GM19328 (cell line): ENCODE results near the gene WIPF3.

ENCODE experiments used
- ATAC-seq: cut with Tn5 transposase; IDR thresholded peaks from one replicate; pipeline ENCODE4 v1.9.1; 2021; ENCODE audit warnings: mild to moderate bottlenecking, moderate library complexity; ENCODE audit not compliant: unreplicated experiment

Gene WIPF3, protein sequence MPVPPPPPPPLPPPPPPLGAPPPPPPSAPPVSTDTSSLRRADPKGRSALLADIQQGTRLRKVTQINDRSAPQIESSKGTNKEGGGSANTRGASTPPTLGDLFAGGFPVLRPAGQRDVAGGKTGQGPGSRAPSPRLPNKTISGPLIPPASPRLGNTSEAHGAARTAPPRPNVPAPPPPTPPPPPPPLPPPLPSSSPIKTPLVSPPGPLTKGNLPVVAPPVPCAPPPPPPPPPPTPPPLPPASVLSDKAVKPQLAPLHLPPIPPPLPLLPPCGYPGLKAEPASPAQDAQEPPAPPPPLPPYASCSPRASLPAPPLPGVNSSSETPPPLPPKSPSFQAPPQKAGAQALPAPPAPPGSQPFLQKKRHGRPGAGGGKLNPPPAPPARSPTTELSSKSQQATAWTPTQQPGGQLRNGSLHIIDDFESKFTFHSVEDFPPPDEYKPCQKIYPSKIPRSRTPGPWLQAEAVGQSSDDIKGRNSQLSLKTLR

DNA sequence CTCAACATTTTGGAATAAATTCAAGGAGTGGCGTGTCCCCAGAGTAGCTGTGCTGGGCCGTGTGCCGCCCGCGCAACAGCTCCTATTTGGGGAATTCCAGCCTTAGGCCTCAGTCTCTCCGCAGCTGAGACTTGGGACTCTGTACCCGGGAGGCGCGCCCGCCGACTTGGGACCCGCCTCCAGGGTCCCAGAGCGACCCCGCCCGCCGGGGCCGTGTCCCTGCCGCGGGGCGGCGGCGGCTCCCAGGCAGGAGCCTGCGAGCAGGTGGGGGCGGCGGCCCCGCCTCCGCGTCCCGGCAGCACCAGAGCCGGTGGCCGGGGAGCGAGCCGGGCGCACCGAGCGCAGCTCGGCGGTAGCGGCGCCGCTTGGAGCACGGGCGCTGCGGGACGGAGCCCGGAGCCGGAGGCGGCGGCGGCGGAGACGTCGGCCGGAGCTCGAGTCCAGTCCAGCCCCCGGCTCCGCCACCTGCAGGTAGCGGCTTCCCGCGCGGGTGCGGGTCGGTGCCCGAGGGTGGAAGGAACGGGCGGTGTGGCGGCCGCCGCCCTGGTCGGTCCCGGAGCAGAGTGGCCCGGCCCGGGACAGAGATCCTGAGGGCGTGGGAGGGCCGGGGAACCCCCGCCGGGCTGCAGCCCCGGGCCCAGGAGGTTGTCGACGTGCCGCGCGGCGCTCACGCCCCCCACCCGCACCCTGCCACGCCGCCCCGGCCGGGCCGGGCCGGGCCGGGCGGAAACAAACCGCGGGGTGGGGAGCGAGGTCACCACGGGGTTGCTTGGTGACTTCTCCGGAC is at the start of gene WIPF3:
Gene WIPF3, plus strand, starts transcription at position 301 of the 787 bp plus-strand sequence. CDS start 28,217 bp downstream, outside the sequence.
- no peak for ATAC-seq

DNA sequence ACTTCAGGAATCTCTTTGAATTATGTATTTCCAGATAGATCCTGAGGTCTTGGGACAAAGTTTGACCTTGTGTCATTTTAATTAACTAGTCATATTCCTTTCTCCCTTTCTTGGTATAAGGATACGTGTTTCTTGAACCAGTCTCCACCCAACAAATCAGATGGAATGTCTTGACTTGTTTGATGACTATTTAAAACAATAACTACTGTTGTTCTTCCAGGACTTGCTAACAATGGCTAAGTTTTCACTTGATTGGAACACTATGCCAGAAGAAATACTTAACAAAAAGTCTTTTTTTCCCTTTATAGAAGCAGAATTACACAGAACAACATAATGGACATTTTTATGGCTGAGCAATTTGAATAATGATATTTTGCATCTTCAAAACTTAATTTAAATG is 43.0 kb upstream of the WIPF3 start:
- ATAC-seq = no peak

DNA sequence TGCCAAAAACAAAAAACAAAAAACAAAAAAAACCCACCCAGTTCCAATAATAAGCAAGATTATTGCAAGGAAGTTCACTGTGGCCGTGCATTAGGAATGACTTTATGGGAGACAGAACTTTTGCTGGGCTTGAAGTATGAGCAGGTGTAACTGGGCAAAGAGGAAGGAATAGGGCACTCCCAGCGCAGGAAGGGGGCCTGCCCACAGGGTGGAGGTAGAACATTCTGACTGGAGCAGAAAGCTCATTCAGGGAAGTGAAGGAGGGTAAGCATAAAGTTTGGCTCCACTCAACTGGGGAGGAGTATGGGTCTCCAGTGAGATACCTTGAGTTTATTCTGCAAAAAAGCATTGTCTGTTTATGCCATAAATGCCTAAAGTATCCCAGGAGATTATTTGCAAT is 42.1 kb upstream of the WIPF3 start:
- no peak for ATAC-seq

DNA sequence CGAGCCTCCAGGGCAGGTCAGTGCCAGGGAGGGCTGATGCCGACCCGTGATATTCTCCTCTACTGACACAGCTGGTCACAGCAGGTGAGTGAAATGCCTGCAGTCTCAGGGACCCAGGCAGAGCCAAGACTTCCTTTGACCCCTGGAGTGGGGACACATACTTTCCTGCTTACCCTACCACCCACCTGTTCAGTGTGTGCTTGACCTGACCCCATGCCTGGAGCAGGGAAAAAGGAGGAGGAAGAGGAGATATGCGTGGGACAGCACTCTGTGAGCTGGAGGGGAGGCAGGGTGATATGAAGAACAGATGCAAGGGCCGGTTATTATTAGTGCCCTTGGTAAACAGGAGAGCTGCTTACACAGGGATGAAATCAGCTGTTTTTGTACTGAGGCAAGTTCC is 40.8 kb upstream of the WIPF3 start:
- no peak for ATAC-seq

DNA sequence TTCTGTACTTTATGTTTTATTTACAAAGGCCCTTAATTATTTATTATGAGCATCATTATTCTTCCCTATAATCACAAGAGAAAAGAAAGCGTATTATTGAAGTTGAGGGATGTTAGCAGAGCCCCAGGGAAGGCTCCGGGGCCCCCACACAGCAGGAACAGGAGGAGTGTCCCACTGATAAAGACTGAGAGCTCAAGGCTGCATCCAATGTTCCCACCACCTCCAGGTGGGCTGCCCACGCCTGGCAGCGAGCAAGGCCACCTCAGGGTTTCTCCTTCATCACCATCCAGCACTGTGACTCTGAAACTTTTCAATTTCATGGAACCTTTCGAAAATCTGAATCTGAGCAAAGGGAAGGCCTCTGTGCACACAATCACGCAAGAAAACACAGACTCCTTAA is 35.9 kb upstream of the WIPF3 start:
- ATAC-seq = no peak

DNA sequence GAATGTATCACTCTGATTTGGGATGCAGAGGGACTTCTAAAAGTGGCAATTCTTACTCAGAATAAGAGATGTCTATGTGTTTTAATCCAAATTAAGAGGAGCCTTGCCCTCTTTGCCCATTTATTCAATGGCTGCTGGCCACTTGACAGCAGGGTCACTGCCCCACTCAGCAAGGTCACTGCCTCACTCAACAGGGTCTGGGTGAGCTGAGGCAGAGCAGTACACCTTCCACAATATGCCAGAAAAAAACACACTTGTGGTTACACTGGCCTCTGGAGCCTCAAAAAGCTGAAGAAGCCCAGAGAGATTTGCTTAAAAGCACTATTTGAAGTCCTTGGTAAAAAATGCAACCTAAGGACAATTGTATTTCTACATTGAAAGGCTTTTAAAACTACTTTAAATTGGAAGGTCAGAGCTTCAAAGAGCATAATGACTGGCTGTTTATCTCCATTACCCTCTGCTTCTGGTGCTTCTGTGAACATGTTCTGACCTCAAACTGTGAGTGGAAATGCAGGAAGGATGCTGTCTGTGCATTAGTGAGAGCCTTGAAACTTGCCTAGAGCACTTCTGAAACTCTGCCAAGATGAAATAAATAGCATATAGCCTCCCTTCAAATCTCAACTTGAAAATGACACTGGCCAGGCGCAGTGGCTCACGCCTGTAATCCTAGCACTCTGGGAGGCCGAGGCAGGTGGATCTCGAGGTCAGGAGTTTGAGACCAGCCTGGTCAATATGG is 35.1 kb upstream of the WIPF3 start:
- no peak for ATAC-seq

DNA sequence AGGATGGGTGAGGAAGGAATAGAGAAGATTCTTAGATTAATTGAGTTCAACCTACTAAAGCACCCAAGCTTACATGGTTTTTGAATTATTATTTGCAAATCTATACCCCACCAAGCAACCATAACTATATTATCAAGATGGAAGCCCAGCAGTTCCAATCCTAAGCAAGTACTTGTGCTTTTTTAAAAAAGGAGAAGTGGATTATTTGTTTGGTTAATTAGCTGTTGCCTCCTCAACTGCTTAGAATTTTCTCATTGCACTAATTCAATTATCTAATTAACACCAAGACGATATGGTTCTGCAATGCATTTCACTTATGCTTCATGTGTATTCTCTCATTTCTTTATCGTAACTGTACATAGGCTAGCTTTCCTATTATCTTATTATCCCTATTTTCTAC is 27.3 kb upstream of the WIPF3 start:
- no peak for ATAC-seq

DNA sequence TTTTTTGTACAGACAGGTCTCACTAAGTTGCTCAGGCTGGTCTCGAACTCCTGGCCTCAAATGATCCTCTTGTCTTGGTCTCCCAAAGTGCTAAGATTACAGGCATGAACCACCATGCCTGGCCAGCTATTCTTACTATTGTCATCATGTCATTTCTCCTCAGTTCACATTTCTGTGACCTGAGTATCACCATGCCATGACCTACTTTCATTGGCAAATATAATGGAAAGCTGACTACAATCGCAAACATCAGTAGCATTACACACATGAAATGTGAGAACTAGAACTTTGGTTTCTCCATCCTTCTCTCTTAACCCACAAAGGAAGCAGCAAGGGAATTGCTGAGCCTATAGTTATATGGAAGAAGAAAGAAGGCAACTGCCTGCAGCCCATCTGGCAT is 26.0 kb upstream of the WIPF3 start:
- no peak for ATAC-seq

DNA sequence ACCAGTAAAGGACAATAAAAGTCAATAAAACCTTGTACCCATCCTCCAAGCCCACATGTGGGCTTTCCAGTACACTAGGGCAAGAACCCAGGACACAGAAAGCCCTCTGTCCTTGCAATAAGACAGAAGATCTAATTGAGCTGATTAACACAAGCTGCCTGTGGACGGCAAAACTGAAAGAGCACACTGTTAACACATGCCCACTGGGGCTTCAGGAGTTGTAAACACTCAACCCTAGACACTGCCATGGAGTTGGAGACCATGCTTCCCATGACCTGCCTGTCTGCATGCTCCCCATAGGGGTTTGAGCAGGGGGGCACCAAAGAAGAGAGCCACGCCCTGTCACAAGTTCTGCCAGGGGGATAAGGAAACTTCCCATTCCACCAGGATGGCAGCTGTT is 22.6 kb upstream of the WIPF3 start:
- no peak for ATAC-seq

DNA sequence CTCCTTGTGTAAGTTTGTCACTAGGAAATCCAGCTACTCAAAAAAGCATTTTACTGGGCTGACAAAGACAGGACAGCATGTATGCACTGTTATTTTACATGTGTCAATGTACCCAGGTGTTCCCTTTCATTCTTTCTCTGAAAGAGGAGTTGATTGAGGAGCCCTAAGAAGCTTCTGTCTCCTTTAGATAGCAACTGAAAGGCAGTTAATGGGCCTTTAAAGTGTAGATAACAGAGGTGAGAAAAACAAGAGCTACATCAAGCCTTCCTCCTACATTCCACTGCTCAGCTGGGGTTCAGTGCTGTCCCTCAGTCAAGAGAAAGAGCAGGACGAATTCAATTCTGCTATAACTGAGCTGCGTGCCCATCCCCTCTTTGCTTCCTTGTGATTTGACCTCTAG is 12.8 kb upstream of the WIPF3 start:
- ATAC-seq = no peak

DNA sequence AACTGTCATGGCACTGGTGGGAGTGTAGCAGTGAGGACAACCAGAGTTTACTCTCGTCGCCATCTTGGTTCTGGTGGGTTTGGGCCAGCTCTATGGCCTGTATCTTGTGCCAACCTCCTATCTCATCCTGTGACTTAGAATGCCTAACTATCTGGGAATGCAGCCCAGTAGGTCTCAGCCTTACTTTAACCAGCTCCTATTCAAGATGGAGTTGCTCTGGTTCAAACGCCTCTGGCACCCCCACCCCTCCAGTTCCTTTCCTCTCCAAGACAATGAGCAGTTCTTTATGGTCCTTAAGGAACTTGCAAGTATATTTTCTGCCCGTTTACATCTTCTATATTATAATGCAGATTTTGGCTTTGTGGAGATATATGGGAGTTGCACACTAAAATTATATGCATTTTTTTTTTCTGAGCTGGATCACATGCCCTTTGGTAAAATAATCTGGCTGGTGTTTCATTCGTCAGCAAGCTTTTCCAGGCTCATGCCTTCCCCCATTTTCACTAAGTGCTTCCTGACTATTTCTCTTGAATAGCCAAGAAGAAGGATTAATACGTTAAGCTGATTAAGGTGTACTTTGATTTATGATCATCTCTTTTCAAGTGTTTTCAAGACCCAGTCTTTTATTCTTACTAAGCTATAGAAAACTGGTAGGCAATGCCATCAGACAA is 11.2 kb upstream of the WIPF3 start:
- ATAC-seq = no peak

DNA sequence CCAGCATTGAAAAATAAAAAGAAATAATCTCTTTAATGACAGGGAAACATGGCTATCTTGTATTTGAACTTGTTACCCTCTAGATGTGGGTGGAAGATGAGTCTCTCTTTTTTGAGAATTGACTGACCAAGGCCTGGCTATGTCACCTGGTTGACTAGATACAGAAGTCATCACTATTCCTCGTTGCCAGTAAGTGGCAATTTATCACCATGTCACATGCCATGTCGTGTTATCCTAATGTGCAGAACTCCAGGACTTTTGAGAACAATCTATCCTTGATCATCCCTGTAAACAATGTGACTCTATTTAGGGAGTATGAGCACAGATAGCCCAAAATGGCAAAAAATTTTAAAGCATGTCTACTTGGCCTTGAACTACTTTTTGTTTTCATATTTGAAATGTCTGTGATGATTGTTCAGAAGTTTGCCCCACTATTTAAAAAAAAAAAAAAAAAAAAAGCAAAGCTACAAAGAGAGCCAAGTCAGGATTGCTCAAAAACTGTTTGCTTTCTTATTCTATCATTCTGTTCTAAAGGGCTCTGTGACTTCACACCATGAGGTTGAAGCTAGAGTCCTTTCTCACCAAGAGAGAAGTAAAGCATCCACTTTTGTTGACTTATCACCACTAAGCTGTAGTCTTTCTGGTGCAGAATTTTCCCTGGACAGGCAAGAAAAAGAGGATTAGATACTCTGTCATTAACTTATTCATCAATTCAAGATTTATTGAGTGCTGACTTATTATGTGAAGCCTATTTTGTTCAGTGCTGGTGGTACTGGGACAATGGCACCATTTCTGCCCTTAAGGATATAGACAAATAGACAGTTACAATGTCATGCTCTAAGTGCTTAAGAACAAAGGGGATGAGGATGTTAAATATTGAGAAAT is 10.4 kb upstream of the WIPF3 start:
- ATAC-seq = no peak

DNA sequence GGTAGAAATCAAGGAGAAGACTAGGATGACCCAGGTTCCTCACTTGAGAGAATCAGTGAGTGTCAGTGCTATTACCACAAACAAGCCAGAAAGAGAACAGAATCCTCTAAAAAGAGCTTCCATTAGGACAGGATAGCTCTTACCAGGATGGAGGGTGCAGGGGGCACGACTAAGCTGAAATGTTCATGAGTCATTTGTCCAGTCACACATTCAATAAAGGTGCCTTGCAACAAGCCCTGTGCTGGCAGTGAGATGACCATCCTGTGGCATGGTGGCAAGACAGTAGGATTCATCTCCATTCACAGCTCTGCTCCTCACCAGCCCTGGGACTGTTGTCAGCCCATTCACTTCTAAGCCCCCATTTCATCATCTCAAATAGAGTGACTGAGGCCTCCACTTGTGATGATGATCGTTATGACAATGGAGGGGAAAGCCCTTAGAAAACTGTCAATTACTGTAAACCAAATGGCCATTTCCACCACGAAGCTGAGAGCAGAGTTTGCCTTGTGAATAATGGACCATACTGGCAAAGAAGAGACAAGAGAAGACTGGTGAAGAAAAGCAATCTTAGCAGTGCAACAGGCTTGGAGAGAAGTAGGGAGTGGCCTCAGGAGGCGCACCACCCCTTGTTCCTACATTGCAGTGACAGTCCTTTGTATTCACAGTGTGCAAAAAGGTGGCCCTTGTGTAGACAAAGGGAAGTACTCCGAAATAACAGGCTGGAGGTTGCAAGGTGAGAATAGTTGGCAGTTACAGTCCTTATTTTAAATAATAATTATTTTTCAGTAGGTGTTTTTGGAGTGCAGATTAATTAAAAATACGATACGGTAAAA is 9.0 kb upstream of the WIPF3 start:
- no peak for ATAC-seq

DNA sequence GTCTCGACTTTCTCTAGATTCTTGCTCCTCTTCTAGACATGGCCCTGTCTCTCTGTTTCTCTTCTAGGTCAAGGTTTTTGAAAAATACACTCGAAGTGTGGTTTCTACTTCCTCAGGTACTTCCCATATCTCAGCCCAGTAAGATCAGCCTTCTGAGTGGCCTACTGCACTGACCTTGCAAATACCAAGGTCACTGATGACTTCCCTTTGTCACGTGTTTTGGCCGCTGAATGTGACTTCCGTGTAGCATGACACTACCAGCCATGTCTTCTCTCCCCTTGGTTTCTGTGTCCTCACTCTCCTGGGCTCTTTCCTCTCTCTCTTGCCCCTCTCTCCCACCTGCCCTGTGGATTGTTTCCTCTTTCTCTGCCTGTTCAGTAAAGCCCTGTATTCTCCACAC is 7.9 kb upstream of the WIPF3 start:
- ATAC-seq = no peak

DNA sequence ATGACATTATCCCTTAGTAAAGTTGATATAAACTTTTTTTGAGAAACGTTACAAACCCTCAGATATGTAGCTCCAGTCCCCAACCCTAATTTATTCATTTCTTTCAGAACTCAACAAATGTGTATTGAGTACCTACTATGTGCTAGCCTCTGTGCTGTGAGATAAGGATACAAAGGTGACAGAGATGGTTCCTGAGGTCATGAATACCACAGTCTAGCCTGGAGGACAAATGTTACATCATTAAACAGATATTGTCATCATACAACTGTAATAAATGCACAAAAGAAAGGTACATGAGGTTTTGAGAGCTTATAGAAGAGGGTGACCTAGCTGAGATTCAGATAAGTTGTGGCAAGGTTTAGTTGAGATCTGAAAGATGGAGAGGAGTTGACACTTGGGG is 4.4 kb upstream of the WIPF3 start:
- ATAC-seq = no peak

DNA sequence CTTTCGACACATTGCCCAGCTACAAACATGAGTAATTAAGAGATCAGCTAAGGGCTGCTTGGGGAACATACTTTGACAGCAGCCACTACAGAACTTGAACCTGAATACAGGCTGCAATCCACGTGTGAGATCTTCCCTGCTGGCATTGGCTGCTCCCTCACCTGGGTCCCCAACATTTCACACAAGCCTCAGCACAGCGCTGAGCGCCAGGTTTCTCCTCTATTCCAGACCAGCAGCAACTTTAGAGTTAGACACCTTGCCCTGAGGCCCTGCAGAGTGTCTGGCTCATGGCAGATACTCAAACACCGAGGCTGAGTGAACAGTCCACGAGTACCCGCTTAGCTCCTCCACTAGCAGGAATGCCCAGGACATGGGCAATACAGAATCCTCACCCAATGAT is 1.3 kb upstream of the WIPF3 start:
- no peak for ATAC-seq

DNA sequence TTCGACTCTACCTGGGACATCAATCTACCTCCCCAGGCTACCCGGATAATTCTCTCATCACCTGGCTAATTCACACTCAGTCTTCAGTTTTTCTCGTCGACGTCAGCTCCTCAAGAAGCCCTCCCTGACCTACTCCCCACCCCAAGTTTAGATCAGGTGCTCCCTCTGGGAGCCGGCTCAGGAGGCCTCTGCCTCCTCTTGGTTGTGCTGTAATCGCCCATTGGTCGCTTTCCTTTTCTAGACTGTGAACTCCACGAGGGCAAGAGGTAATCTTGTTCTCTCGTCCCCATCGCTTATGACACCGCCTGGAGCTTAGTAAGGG is 461 bp upstream of the WIPF3 start:
- ATAC-seq = no peak

DNA sequence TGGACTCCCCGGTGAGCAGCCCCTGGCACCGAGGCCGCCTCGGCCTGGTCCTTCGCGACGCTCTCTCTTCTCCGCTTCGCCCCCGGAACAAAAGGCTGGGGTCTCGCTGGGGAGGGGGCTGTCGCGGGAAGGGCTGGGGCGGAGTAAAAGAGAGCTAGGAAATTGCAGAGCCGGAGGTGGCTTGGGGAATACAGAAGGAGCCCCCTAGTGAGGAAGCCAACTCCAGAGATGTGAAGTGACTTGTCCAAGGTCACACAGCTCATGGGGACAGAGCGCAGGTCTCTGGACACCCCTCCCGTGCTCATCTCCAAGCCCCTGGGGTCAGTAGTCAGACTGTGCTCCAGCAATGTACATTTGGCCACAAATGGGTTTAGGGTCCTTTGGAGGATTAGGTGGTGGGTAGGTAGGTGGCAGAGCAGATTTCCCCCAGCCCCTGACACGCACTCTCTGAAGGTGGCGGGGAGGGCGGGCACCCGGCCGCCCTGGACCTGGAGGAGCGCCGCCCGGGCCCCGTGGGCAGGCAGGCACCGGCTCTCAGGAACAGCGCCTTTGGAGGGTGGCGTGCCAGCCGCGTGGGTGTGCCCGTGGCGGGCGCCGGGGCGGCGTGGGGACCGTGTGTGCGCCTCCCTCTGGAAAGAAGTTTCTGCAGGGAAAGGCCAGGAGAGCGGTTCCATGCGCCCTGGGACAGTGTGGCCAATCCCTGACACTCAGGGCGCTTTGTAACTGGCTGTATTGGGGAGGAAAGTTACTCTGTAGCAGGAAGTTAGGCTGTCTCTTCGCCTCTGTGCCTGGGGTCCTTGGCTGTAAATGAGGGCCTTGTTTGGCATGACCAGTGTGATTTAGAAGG is 910 bp downstream of the WIPF3 start:
- no peak for ATAC-seq
